A549 (cell line): Measurements from ENCODE around the gene RANBP3. TPM values are rescaled to one million over a fixed set of nuclear protein-coding genes. Genes with fewer than 3 reads are reported as not detected.

Source experiments
- ATAC-seq, 2 experiments: fragments of 200-7000 bp in 1 of 2; fragments of >200 bp in 1 of 2; cut with Nextera tagmentation in 1 of 2; cut with Tn5 transposase in 1 of 2; 3 replicates each; pipeline versions ENCODE4 v1.8.0 to v1.9.1; 2018 to 2020; ENCODE audit warnings: mild to moderate bottlenecking in 1 of 2, moderate library complexity in 1 of 2
- CTCF ChIA-PET: fragments of 300-600 bp; sonication (Branson Sonifier 250); formaldehyde crosslinking; extraction: SDS; loops from one replicate; lab custom pipeline; 2021; ENCODE audit warnings: antibody characterized with exemption, inconsistent platforms; lab: Yijun Ruan, JAX
- POLR2A ChIA-PET: fragments of 350-600 bp; formaldehyde crosslinking; extraction: SDS; loops from one replicate; lab custom pipeline; 2021; ENCODE audit warnings: antibody characterized with exemption, inconsistent platforms; lab: Yijun Ruan, JAX
- DNase-seq, 2 experiments: peaks; one replicate each; pipeline versions ENCODE4 v3.0.0 to v3.0.0-alpha.2; 2011 to 2016; ENCODE audit warnings: low read depth in 1 of 2, low spot score in 1 of 2
- FAIRE-seq: peaks from 2 replicates; lab custom pipeline; 2011; peaks lifted over from hg19 to GRCh38; lab: Jason Lieb, UNC
- H3K27ac ChIP-seq, 2 experiments: fragments of >200 bp; sonication (Bioruptor Twin); formaldehyde crosslinking; 3 replicates each; pipeline ENCODE4 v1.5.1; 2016 to 2017
- H3K4me1 ChIP-seq: fragments of >200 bp; sonication (Bioruptor Twin); formaldehyde crosslinking; 3 replicates; pipeline ENCODE4 v1.6.1; 2016
- H3K4me2 ChIP-seq: fragments of >200 bp; sonication (Bioruptor Twin); formaldehyde crosslinking; 3 replicates; pipeline ENCODE4 v1.6.1; 2016
- H3K4me3 ChIP-seq: fragments of >200 bp; sonication (Bioruptor Twin); formaldehyde crosslinking; 3 replicates; pipeline ENCODE4 v1.5.1; 2016
- H3K9me3 ChIP-seq: fragments of >200 bp; sonication (Bioruptor Twin); formaldehyde crosslinking; 3 replicates; pipeline ENCODE4 v1.6.1; 2016
- BHLHE40 ChIP-seq: IDR thresholded peaks from 2 replicates; pipeline ENCODE4 v1.6.1; 2012; ENCODE audit warnings: low read depth, low read length, inconsistent platforms
- CBX2 ChIP-seq: fragments of 200-600 bp; sonication (generic); IDR thresholded peaks from 2 replicates; pipeline ENCODE4 v1.6.1; 2016; ENCODE audit warnings: low read depth, mild to moderate bottlenecking, borderline replicate concordance
- EHF ChIP-seq: fragments of 250-450 bp; sonication (Bioruptor Pico); IDR thresholded peaks from 2 replicates; pipeline ENCODE4 v1.5.0; 2020; ENCODE audit warnings: mild to moderate bottlenecking
- EHMT2 ChIP-seq: fragments of 200-600 bp; sonication (generic); IDR thresholded peaks from 2 replicates; pipeline ENCODE4 v1.6.1; 2016; ENCODE audit warnings: antibody characterized with exemption, low read depth, mild to moderate bottlenecking, moderate library complexity
- EP300 ChIP-seq, 2 experiments: fragments of >200 bp; sonication (Bioruptor Twin); formaldehyde crosslinking; IDR thresholded peaks; 2 replicates in 1 of 2; 3 replicates in 1 of 2; pipeline ENCODE4 v1.6.1; 2016 to 2017
- HEYL ChIP-seq: fragments of 250-450 bp; sonication (Bioruptor Pico); IDR thresholded peaks from 2 replicates; pipeline ENCODE4 v1.8.0; 2021; ENCODE audit warnings: mild to moderate bottlenecking, moderate library complexity
- HOXB13 ChIP-seq: fragments of 250-450 bp; sonication (Bioruptor Pico); IDR thresholded peaks from 2 replicates; pipeline ENCODE4 v1.5.0; 2020; ENCODE audit warnings: low read depth, mild to moderate bottlenecking, moderate library complexity
- KDM1A ChIP-seq: fragments of 200-600 bp; sonication (generic); IDR thresholded peaks from 2 replicates; pipeline ENCODE4 v1.6.1; 2016; ENCODE audit warnings: low read depth, mild to moderate bottlenecking
- MAFK ChIP-seq: fragments of 450-650 bp; IDR thresholded peaks from 2 replicates; pipeline ENCODE4 v1.6.1; 2014; ENCODE audit not compliant: partially characterized antibody
- RAD21 ChIP-seq, 2 experiments: fragments of >200 bp in 1 of 2; sonication (Bioruptor Twin) in 1 of 2; formaldehyde crosslinking in 1 of 2; IDR thresholded peaks in 1 of 2; conservative IDR thresholded peaks in 1 of 2; 2 replicates in 1 of 2; 3 replicates in 1 of 2; pipeline ENCODE4 v1.6.1; 2012 to 2018; ENCODE audit warnings: inconsistent platforms in 1 of 2
- RFX5 ChIP-seq: fragments of 450-650 bp; IDR thresholded peaks from 2 replicates; pipeline ENCODE4 v1.7.1; 2014; ENCODE audit warnings: antibody characterized with exemption, mild to moderate bottlenecking, moderate library complexity
- RNF2 ChIP-seq: fragments of 200-600 bp; sonication (generic); IDR thresholded peaks from 2 replicates; pipeline ENCODE4 v1.6.1; 2016; ENCODE audit warnings: low read depth, mild to moderate bottlenecking, antibody characterized with exemption, moderate library complexity, borderline replicate concordance
- SREBF2 ChIP-seq: fragments of 450-650 bp; IDR thresholded peaks from 2 replicates; pipeline ENCODE4 v1.6.1; 2014; ENCODE audit warnings: mild to moderate bottlenecking, moderate library complexity
- TFCP2L1 ChIP-seq: fragments of 250-450 bp; sonication (Bioruptor Pico); IDR thresholded peaks from 2 replicates; pipeline ENCODE4 v1.5.0; 2021; ENCODE audit warnings: mild to moderate bottlenecking
- ZC3H11A ChIP-seq: fragments of 450-650 bp; IDR thresholded peaks from 2 replicates; pipeline ENCODE4 v1.6.1; 2014; ENCODE audit warnings: antibody characterized with exemption, mild to moderate bottlenecking
- WGBS: methylation state at CpG from one replicate; pipeline ENCODE4 v1.1.6; 2017; ENCODE audit errors: missing lambda C conversion rate; 5-methylcytosine and 5-hydroxymethylcytosine counted together
- polyA plus RNA-seq, 4 experiments: library from polyadenylated mRNA; depleted of rRNA in 3 of 4; stranded (reverse); fragments of >200 nt; fragmentation: RNase III in 1 of 4; extraction: RNeasy Plus Mini Kit Qiagen cat#74134 plus additional on column Dnase treatment in 1 of 4; gene quantifications; 2 replicates in 3 of 4; 3 replicates in 1 of 4; pipeline ENCODE4 v1.2.3, GENCODE V29; 2011 to 2017
- TF ChIP-seq, protein P1 (sequence below): fragments of 250-450 bp; sonication (Bioruptor Pico); IDR thresholded peaks from 2 replicates; pipeline ENCODE4 v1.5.0; 2020; ENCODE audit warnings: low read depth, mild to moderate bottlenecking, moderate library complexity
- TF ChIP-seq, protein P2 (sequence below): fragments of 150-350 bp; IDR thresholded peaks from 2 replicates; pipeline ENCODE4 v1.6.1; 2014; ENCODE audit warnings: low read depth, mild to moderate bottlenecking, low read length
- TF ChIP-seq, protein P3 (sequence below): fragments of >200 bp; sonication (Bioruptor Twin); formaldehyde crosslinking; IDR thresholded peaks from 3 replicates; pipeline ENCODE4 v1.5.1; 2016
- TF ChIP-seq, protein P4 (sequence below): fragments of 200-600 bp; sonication (generic); IDR thresholded peaks from 2 replicates; pipeline ENCODE4 v1.6.1; 2016; ENCODE audit warnings: antibody characterized with exemption, mild to moderate bottlenecking, moderate library complexity

Gene RANBP3
- polyA plus RNA-seq, 2 of the 4 experiments (the other 2 are of a cell fraction), result 39.2 to 53.5 TPM

DNA sequence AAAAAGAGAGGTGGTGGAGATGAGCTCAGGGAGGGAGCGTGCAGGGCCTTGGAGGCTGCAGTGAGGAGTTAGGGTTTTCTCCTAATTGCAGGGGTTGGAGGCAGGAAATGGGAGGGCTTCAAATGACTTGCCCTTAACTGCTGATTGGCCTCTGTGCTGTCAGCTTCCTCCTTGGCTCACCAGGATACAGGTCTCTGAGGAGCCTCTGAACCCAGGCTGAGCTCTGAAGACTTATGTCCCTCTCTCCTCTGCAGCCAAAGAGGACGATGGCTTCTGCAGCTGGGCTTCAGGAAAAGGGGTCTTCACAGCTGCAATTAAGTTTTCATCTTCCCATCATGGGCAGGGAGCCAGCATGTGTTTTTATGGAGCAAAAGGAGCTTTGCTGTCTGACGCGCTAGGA, 6.7 kb upstream of the RANBP3 start:
- CTCF ChIA-PET, result interaction anchor here (1.6 to 3.1 kb wide), 4 partner anchors 16 to 141 kb away, joined by 6 to 17 read pairs (median 10); no protein-coding TSS in a partner anchor
- DNase-seq, result no peak
- H3K9me3 ChIP-seq, result no peaks in the 10 kb centered on the region
- TF ChIP-seq CBX2 (no peak), MAFK (no peak), RNF2 (no peak), EHF (no peak), TFCP2L1 (no peak), KDM1A (no peak), BHLHE40 (no peak), RFX5 (no peak), EP300 (IDR thresholded peaks at IDR 0.05) (no peak), ZC3H11A (no peak), HOXB13 (CRISPR knock-in tag) (no peak), SREBF2 (no peak), EHMT2 (no peak), RAD21 (conservative IDR thresholded peaks at IDR 0.05 in 1 of 2, IDR thresholded peaks at IDR 0.05 in 1 of 2) (no peak), HEYL (CRISPR knock-in tag) (no peak)
- TF ChIP-seq, protein P1, sequence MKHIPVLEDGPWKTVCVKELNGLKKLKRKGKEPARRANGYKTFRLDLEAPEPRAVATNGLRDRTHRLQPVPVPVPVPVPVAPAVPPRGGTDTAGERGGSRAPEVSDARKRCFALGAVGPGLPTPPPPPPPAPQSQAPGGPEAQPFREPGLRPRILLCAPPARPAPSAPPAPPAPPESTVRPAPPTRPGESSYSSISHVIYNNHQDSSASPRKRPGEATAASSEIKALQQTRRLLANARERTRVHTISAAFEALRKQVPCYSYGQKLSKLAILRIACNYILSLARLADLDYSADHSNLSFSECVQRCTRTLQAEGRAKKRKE (CRISPR knock-in tag), result no peak
- TF ChIP-seq, protein P2, sequence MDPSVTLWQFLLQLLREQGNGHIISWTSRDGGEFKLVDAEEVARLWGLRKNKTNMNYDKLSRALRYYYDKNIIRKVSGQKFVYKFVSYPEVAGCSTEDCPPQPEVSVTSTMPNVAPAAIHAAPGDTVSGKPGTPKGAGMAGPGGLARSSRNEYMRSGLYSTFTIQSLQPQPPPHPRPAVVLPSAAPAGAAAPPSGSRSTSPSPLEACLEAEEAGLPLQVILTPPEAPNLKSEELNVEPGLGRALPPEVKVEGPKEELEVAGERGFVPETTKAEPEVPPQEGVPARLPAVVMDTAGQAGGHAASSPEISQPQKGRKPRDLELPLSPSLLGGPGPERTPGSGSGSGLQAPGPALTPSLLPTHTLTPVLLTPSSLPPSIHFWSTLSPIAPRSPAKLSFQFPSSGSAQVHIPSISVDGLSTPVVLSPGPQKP, result no peak
- TF ChIP-seq, protein P3, sequence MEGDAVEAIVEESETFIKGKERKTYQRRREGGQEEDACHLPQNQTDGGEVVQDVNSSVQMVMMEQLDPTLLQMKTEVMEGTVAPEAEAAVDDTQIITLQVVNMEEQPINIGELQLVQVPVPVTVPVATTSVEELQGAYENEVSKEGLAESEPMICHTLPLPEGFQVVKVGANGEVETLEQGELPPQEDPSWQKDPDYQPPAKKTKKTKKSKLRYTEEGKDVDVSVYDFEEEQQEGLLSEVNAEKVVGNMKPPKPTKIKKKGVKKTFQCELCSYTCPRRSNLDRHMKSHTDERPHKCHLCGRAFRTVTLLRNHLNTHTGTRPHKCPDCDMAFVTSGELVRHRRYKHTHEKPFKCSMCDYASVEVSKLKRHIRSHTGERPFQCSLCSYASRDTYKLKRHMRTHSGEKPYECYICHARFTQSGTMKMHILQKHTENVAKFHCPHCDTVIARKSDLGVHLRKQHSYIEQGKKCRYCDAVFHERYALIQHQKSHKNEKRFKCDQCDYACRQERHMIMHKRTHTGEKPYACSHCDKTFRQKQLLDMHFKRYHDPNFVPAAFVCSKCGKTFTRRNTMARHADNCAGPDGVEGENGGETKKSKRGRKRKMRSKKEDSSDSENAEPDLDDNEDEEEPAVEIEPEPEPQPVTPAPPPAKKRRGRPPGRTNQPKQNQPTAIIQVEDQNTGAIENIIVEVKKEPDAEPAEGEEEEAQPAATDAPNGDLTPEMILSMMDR, result no peak
- TF ChIP-seq, protein P4, sequence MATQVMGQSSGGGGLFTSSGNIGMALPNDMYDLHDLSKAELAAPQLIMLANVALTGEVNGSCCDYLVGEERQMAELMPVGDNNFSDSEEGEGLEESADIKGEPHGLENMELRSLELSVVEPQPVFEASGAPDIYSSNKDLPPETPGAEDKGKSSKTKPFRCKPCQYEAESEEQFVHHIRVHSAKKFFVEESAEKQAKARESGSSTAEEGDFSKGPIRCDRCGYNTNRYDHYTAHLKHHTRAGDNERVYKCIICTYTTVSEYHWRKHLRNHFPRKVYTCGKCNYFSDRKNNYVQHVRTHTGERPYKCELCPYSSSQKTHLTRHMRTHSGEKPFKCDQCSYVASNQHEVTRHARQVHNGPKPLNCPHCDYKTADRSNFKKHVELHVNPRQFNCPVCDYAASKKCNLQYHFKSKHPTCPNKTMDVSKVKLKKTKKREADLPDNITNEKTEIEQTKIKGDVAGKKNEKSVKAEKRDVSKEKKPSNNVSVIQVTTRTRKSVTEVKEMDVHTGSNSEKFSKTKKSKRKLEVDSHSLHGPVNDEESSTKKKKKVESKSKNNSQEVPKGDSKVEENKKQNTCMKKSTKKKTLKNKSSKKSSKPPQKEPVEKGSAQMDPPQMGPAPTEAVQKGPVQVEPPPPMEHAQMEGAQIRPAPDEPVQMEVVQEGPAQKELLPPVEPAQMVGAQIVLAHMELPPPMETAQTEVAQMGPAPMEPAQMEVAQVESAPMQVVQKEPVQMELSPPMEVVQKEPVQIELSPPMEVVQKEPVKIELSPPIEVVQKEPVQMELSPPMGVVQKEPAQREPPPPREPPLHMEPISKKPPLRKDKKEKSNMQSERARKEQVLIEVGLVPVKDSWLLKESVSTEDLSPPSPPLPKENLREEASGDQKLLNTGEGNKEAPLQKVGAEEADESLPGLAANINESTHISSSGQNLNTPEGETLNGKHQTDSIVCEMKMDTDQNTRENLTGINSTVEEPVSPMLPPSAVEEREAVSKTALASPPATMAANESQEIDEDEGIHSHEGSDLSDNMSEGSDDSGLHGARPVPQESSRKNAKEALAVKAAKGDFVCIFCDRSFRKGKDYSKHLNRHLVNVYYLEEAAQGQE, result no peak
- TF ChIP-seq, all 56 proteins: peak for 0
- ATAC-seq (no peak), FAIRE-seq (no peak)
- Histone ChIP-seq H3K27ac (no peak overlapping the region), H3K4me2 (no peak overlapping the region), H3K4me1 (peaks cover 9% of the 10 kb centered on the region; the same call in 2 of the 3 replicates), H3K4me3 (no peak overlapping the region)
- POLR2A ChIA-PET, result interaction anchor here (0.6 to 1.7 kb wide), 2 partner anchors 39 to 157 kb away, joined by 3 to 4 read pairs; no protein-coding TSS in a partner anchor
- WGBS, result 97% methylated on average over 4 of the region's 4 CpGs
